ENCODE results near the gene GPR146.
"Not testable (repeated sequence)": the region's sequence is repeated elsewhere in the genome, so short reads cannot be mapped to it uniquely, and the experiment has no call there.

The GPR146 gene

DNA sequence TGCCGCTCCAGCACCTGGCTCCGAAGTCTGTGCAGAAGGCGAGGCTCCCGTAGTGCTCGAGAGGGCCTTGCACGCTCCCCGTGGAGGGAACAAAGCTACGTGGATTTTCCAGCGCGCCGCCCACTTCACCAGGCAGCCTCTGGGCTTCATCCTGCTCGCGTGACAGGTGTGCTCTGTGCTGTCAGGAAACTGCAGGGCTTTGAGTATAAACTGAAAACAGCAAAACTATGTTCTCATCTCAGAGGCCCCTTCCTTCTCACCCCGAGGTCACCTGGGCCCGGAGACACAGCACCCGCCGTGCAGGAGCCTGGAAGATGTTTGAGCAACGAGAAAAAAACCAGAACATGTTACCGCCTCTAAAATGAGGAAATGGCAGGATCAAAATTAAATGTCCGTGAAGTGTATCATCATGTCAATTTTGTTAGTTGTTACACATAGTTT lies 17.6 kb upstream of the GPR146 start:
- no peak for DNase-seq (ENCODE audit: low read depth)

DNA sequence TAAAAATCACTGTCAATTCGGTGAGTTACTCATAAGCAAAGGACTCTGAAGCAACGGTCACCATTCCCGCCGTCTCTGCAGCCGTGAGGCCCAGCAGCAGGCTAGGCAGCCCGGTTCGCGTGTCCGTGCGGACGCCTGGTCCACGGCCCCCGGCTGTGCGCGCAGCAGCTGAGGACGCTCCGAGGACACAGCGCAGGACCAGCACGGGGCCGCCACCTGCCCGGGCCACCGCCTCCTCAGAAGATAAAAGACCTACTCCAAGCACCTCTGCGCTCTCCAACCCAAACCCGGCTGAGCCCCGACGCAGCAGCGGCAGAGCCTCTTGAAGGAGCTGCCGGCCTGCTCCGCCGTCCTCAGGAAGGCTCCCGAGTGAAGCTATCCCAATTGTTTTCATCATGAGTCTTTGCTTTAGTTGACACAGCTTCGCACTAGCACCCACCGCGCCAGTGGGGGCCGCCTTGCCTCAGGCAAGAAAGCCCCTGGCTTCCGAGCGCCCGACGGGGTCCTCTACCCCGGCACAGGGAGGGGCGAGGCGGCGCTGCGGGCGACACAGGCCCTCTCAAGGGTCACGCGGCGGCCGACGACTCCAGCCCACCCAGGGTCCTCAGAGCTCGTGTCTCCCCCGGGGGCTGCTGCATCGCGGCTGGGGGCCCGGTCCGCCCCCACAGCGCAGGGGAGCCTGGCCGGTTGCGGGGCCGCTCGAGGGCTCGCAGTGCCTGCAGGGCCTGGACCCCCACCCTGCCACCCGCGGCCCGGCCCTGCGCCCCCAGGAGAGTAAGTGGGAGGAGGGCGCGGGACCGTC lies 16.9 kb upstream of the GPR146 start:
- DNase-seq (ENCODE audit: low read depth): no peak

DNA sequence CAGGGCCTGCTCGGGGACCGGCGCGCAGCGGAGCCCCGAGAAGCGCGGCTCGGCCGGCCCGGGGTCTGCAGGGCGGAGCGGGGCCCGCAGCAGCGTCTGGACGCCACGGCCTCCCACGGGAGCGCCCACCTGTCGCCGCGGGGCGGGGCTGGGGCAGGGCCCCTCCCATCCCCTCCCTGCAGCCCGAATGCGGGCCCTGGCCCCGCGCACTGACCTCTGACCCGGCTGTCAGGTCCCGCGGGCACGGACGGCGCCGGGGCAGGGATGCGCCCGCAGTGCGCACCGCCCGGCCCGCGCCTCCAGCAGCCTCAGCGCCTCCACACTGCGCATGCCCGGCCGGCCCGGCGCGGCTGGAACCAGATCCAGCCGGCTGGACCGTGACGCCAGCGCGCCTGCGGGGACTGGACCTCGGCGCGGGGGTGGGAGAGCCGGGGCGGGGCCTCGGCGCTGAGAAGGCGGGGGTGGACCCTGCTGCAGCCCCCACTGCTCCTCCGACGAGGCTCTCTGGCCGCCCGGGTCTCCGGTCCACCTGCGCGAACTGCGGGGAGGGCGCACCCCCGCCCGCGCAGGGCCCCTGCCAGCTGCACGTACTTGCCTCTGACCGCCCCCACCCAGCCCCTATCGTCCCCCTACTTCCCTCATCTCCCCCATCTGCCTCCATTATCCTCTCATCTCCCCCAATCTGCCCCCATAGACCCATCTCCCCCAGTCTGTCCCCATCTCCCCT lies 16.1 kb upstream of the GPR146 start:
- peak; percentile 64 for DNase-seq (ENCODE audit: low read depth)

DNA sequence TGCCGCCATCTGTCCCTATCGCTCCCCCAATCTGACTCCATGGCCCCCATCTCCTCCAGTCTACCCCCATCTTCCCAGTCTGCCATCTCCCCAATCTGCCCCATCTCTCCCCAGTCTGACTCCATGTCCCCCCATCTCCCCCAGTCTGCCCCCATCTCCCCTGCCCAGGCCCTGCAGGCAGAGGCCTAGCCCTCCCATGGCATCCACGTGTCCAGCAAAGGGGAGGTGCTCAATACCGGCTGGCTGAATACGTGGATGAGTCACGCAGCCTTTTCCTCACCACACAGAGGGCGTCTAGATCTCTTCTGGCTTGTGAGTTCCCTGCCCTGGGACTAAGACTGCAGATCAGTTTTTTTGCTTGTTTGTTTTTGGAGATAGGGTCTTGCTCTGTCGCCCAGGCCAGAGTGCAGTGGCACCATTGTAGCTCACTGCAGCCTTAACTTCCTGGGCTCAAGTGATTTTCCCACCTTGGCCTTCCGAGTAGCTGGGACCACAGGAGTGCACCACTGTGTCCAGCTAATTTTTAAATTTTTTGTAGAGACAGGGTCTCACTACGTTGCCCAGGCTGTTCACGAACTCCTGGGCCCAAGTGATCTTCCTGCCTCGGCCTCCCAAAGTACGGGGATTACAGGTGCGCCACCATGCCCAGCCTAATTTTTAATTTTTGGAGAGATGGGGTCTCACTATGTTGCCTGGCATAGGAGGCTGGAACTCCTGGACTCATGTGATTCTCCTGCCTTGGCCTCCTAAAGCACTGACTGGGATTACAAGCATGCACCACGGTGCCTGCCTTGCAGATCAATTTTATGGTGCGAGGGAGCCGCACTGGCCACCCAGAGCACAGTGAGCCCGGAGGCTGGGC lies 15.3 kb upstream of the GPR146 start:
- peak; percentile 38 for DNase-seq (ENCODE audit: low read depth)

DNA sequence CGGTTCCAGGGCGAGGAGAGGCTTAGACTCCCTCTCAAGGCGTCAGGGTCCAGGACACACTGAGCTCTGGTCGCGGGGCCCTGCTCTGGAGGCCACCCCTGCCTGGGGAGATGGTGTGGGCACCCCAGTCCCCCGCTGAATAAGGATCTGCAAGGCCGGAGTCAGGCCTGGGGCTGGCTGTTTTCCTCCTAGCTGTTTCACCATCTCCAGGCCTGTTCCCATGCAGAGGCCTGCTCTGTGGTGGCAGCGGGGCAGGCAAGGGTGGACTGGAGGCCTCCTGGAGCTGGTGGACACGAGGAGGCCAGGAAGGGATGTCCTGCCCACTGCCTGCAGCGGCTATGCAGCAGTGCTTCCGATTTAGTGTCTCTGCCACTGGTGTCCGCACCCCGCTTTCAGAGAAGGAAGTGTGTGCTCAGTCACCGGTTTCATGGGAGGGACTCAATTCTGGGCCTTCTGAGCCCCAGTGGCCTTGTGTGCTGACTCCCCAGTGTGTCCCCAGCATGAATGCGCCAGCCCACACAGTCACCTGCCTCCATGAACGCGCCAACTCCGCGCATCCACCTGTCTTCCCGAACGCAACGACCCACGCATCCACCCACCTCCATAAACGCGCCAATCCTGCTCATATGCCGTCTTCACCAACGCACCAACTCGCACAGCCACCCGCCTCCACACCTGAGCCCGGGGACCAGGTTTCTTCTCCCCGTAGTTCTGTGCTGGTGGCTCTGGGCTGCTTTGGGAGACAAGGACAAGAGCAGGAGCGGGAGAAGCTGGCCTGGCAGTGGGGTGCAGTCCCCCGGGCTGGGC lies 14.5 kb upstream of the GPR146 start:
- no peak for DNase-seq (ENCODE audit: low read depth)

DNA sequence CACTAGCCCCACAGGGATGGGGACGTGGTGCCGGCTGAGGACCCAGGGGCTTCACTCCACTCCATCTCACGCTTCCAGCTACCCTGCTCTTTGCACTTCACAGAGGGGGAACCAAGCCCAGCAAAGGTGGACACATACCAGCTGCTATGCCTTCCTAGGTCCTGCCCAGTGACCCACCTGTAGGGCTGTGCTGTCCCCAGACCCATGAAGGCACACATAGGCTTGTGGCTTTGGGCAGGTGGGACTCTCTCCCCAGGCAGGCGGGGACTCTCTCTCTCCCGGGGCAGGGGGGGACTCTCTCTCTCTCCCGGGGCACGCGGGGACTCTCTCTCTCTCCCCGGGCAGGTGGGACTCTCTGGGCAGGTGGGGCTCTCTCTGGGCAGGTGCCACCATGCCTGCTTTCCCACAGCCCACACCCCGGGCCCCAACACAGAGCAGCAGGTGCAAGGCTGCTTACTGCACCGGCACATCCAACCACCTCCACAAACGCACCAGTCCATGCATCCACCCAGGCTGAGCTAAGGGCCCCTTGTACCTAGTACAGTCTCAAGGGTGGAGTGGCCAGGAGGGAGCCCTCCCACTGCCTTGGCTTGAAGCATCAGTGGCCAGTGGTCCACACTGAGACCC lies 13.8 kb upstream of the GPR146 start:
- no peak for DNase-seq (ENCODE audit: low read depth)

DNA sequence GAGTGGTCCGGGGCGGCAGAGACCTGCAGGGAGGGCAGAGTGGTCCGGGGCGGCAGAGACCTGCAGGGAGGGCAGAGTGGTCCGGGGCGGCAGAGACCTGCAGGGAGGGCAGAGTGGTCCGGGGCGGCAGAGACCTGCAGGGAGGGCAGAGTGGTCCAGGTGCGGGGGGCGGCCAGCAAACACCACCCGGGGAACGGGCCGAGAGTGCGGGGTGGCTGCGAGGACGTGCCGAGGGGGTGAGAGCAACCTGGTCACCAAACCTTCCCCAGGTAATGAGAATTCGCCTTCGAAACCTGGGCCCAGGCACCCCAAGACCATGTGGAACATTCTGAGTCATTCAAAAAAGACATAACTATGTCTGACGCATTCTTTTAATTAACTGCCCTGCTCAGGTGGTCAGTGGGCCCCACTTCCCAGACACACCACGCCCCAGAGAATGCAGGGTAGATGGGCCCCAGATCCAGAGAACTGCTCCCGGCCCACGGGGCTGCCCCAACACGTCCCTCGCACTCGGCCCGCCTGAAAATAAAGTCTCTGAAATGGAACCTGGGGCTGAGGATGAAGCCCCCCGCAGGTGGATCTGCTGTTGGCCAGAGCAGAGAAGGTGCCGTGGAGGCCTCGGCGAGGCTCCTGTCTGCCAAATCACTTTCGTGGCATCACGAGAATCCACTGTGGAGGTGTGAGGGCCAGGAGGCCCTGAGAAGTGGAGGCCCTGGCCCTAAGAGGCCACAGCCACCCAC lies 12.5 kb upstream of the GPR146 start:
- DNase-seq (ENCODE audit: low read depth): no peak

DNA sequence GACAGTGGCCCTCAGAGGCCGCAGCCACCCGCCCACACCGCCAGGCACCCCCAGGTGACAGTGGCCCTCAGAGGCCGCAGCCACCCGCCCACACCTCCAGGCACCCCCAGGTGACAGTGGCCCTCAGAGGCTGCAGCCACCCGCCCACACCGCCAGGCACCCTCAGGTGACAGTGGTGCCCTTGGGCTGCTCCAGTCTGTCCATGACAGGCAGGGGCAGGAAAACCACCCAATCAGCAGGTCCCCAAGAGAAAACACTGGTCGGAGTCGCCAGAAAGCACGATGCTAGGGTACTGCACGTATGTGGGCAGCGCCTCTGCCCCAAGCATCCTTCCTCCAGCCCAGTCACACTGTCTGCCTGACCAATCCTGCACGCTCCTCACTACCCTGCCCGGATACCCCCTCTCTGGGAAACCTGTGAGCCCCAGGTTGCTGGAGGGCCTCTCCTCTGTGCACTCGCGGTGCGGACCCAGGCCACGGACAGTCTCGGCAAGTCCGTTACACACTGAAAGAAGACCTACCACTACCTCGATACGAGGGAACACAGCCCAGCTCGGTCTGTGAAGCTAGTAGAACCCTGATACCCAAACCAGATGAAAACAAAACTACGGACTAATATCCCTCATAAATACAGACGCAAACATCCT lies 11.7 kb upstream of the GPR146 start:
- DNase-seq (ENCODE audit: low read depth): no peak

DNA sequence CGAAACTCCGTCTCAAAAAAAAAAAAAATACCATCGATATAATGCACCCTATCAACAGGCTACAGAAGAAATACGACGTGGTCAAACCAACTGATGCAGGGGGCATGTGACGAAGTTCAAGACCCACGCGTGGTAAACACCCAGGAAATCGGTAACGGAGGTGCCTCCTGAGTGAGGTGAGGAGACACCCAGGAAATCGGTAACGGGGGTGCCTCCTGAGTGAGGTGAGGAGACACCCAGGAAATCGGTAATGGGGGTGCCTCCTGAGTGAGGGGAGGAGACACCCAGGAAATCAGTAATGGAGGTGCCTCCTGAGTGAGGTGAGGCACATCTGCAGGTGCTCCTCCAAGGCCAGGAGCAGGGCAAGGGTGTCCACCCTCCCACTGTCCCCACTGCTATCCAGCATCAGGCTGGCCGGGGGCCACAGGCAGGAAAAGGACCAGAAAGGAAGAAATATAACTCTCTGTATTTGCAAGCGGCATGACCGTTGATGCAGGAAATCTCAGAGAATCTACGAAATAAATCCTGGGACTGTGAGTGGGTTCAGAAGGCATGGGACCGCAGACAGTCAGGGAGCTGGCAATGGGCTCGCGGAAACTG lies 10.7 kb upstream of the GPR146 start:
- DNase-seq (ENCODE audit: low read depth): no peak

DNA sequence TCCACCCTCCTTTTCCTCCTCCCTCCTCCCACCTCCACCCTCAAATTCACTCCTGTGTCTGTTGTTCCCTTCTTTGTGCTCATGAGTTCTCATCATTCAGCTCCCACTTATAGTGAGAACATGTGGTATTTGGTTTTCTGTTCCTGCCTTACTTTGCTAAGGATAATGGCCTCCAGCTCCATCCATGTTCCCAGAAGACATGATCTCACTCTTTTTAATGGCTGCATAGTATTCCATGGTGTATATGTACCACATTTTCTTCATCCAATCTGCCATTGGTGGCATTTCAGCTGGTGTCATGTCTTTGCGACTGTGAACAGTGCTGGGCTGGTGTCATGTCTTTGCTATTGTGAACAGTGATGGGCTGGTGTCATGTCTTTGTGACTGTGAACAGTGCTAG lies 9.6 kb upstream of the GPR146 start:
- DNase-seq (ENCODE audit: low read depth): not testable (repeated sequence)

DNA sequence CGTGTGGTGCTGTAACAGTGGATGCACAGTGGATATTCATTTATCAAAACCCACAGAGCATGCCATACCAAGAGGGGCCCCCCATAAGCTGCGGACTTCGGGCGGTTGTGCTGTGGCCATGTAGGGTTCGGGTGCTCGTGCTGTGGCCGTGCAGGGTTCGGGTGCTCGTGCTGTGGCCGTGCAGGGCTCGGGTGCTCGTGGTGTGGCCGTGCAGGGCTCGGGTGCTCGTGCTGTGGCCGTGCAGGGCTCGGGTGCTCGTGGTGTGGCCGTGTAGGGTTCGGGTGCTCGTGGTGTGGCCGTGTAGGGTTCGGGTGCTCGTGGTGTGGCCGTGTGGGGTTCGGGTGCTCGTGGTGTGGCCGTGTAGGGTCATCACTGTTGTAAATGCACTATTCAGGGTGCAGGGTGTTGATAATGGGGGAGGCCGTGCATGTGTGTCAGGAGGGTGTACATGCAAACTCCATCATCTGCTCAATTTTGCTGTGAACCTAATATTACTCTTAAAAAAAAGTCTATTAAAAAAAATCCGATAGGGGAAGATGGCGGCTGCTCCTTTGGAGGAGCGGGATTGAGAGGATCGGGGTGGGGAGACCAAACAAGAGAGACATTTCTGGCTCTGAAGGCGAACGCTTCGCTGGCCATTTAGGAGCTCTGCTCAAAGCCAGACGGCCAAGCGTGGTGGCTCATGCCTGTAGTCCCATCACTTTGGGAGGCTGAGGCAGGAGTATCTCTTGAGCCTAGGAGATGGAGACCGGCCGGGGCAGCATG lies 8.0 kb upstream of the GPR146 start:
- DNase-seq (ENCODE audit: low read depth): not testable (repeated sequence)

DNA sequence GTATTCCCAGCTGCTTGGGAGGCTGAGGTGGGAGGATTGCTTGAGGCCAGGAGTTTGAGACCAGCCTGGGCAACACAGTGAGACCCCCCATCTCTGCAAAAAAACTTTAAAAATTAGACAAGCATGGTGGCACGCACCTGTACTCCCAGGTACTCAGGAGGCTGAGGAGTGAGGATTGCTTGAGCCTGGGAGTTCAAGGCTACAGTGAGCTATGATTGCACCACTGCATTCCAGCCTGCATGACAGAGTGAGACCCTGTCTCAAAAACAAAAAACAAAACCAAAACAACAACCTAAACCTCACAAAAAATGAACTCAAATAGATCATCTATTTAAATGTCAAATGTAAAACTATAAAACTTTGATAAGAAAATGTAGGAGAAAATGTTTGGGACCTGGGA lies 4.1 kb upstream of the GPR146 start:
- not testable (repeated sequence) for DNase-seq (ENCODE audit: low read depth)

DNA sequence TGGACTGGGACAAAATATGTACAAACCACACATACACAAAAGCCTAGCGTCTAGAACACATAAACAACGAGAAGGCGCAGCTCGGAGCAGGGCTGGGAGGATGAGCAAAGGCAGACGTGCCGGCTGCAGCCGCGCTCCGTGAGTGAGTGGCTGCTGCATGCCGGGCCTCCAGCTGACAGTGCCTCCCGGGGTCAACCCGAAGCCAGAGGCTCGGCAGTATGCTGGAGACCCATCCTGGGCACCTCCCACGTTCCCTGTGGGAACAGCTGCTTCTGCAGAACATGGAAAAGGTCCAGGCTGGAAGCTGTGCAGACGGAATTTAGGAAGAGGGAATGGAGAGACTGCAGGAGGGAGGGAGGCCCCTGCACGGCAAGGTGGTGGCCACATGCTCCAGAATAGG lies 3.6 kb upstream of the GPR146 start:
- no peak for DNase-seq (ENCODE audit: low read depth)

DNA sequence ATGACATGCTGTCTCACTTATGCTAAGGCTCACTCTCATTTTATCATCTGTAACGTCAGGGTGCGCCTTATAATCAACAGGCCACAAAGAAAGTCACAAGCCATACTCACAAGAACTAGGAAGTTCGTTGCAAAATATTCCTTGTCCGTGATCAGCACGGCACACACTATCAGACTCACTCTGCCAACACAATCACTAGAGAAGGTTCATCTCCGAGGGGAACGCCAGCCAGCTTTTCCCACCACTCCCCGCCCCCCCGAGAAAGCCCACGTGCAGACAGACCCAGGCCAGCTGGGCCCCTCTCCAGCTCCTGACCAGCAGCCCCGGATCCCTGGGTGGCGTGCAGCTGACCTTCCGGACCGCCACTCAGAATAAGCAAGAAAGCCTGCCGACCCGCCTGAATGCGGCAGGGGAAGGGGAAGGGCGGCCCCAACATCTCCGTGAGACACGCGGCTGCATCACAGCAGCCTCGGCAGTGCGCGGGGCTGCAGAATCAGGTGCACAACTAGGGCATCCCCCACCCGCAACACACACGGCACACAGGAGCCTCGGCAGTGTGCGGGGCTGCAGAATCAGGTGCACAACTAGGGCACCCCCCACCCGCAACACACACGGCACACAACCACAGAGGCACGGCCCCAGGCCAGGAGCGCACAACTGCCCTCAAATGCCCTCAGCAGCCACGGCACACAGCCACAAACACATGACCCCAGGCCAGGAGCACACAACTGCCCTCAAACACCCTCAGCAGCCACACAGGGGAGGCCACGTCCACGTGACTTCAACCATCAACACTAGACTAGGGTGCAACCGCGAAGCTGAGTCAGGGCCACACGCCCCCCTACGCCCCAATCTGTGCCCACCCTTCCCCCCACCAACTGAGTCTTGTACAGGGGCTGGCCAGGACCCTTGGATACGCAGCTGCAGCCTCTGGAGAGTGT lies 2.5 kb upstream of the GPR146 start:
- DNase-seq (ENCODE audit: low read depth): no peak

DNA sequence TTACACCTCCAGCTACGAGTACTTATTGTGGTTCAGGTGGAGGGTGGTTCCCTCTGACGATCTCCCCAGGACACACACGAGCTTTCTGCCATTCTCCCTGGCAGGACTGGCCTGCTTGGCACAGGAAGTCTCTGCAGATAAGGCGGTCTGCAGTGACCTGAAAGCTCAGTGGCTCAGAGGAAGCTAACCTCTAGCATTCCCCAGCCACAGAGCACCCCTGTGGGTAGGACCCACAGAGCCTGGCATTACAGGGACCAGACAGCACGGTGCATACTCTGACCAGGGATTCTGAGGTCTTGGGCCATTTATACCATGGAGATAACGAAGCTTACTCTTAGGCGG lies 1.9 kb upstream of the GPR146 start:
- no peak for DNase-seq (ENCODE audit: low read depth)

DNA sequence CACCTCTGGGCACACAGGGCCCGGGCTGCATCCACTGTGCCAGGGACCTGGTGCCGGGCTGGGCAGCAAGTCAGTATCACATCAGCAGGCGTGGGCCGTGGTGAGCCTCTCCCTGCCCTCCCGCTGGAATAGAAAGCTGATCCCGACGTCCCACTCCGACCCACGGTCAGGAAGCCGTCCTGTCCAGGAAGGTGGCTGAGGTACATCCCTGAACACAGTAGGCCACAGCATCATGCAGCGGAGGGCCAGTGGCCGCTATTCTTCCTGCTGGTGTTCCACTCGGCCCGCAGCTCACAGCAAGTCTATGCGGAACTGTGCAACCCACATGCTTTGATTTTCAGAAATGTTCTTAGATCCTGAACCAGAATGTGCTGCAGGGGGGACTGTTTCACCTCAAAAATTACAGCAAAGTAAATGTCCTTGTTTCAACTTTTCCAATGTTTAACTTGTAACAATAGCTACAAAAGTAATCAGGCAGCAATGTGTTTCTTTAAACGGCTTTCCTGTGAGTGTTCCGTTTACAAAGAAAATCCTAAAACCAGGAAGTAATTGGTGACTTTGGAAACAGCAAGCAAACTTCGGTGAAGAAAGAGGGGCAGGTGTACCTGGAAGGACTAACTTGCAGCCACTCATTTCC lies 676 bp upstream of the GPR146 start:
- DNase-seq (ENCODE audit: low read depth): no peak

Measured in activated T-cell treated with anti-CD3 and anti-CD28 coated beads for 1 hour (primary cell).